GM12878 (cell line): Measurements from ENCODE around the gene M1AP. TPM values are rescaled to one million over a fixed set of nuclear protein-coding genes. Genes with fewer than 3 reads are reported as not detected.

Source experiments
- ATAC-seq: fragments of 200-7000 bp; cut with Tn5 transposase; 3 replicates; pipeline ENCODE4 v1.9.1; 2020; ENCODE audit warnings: mild to moderate bottlenecking, moderate library complexity
- BruUV-seq: library from RNA; stranded (reverse); fragments of 400-500 nt; replicated peaks from 2 replicates; lab custom pipeline; 2021; lab: Mats Ljungman, UMichigan
- CTCF ChIA-PET: fragments of 300-600 bp; sonication (Branson Sonifier 250); formaldehyde crosslinking; extraction: SDS; loops from one replicate; lab custom pipeline; 2021; ENCODE audit warnings: inconsistent platforms; lab: Yijun Ruan, JAX
- POLR2A ChIA-PET: fragments of 350-600 bp; formaldehyde crosslinking; extraction: SDS; loops from one replicate; lab custom pipeline; 2021; ENCODE audit warnings: inconsistent platforms; lab: Charles Lee
- RAD21 ChIA-PET: fragments of 300-600 bp; sonication (Branson Sonifier 250); formaldehyde crosslinking; loops from one replicate; lab custom pipeline; 2023; ENCODE audit warnings: antibody characterized with exemption; ENCODE audit not compliant: unreplicated experiment; lab: Charles Lee
- SMC1A ChIA-PET: fragments of 300-600 bp; sonication (Branson Sonifier 250); formaldehyde crosslinking; loops from one replicate; lab custom pipeline; 2023; ENCODE audit not compliant: unreplicated experiment, uncharacterized antibody; lab: Charles Lee
- DNase-seq: peaks from one replicate; pipeline ENCODE4 v3.0.0-alpha.2; 2011; ENCODE audit warnings: low read depth, low spot score
- FAIRE-seq: peaks from 3 replicates; lab custom pipeline; 2011; peaks lifted over from hg19 to GRCh38; lab: Jason Lieb, UNC
- H2AFZ ChIP-seq: 2 replicates; pipeline ENCODE4 v1.6.0; 2011; ENCODE audit warnings: low read depth, low read length, control low read depth; ENCODE audit not compliant: control insufficient read depth
- H3K27ac ChIP-seq: 2 replicates; pipeline ENCODE4 v1.5.1; 2011; ENCODE audit warnings: control low read depth; ENCODE audit not compliant: control insufficient read depth, insufficient read depth
- H3K27me3 ChIP-seq, 2 experiments: replicated peaks in 1 of 2; 2 replicates each; pipeline versions ENCODE4 v1.6.0 to v1.6.1; 2011; ENCODE audit warnings: low read length in 1 of 2; ENCODE audit not compliant: control insufficient read depth in 2 of 2, insufficient read depth in 2 of 2
- H3K36me3 ChIP-seq, 2 experiments: 2 replicates each; pipeline ENCODE4 v1.5.1; 2011; ENCODE audit warnings: low read length in 1 of 2; ENCODE audit not compliant: control insufficient read depth in 2 of 2, insufficient read depth in 2 of 2
- H3K4me1 ChIP-seq: 2 replicates; pipeline ENCODE4 v1.6.1; 2011; ENCODE audit warnings: mild to moderate bottlenecking, low read length, moderate library complexity, mixed read lengths; ENCODE audit not compliant: control insufficient read depth, insufficient read depth
- H3K4me2 ChIP-seq: 2 replicates; pipeline ENCODE4 v1.6.0; 2011; ENCODE audit warnings: control low read depth; ENCODE audit not compliant: control insufficient read depth, insufficient read depth
- H3K4me3 ChIP-seq: fragments of 200-600 bp; sonication (generic); 2 replicates; pipeline ENCODE4 v1.5.1; 2016
- H3K79me2 ChIP-seq: 2 replicates; pipeline ENCODE4 v1.6.0; 2011; ENCODE audit warnings: low read length; ENCODE audit not compliant: control insufficient read depth, insufficient read depth
- H3K9ac ChIP-seq: 2 replicates; pipeline ENCODE4 v1.8.0; 2011; ENCODE audit warnings: low read length, control low read depth, mixed read lengths; ENCODE audit not compliant: control insufficient read depth, insufficient read depth
- H3K9me3 ChIP-seq: replicated peaks from 3 replicates; pipeline ENCODE4 v1.5.1; 2011; ENCODE audit warnings: mild to moderate bottlenecking, low read length; ENCODE audit not compliant: control insufficient read depth, insufficient read depth
- H4K20me1 ChIP-seq: 2 replicates; pipeline ENCODE4 v1.6.0; 2011; ENCODE audit not compliant: control insufficient read depth, insufficient read depth
- ATF2 ChIP-seq: IDR thresholded peaks from 2 replicates; pipeline ENCODE4 v1.6.1; 2012; ENCODE audit warnings: low read length, inconsistent platforms
- CEBPB ChIP-seq, 2 experiments: fragments of 150-350 bp in 1 of 2; IDR thresholded peaks; 2 replicates each; pipeline ENCODE4 v1.6.1; 2012 to 2014; ENCODE audit warnings: low read depth in 2 of 2, low read length in 2 of 2, borderline replicate concordance in 1 of 2, inconsistent platforms in 1 of 2
- CREB1 ChIP-seq: IDR thresholded peaks from 2 replicates; pipeline ENCODE4 v1.6.1; 2012; ENCODE audit warnings: low read depth, mild to moderate bottlenecking, inconsistent platforms
- GATAD2B ChIP-seq: fragments of 450-650 bp; conservative IDR thresholded peaks from 2 replicates; pipeline ENCODE4 v1.6.1; 2017; ENCODE audit warnings: low read depth, mild to moderate bottlenecking, moderate library complexity
- HSF1 ChIP-seq: fragments of 150-350 bp; IDR thresholded peaks from 2 replicates; pipeline ENCODE4 v1.6.1; 2014; ENCODE audit warnings: mild to moderate bottlenecking, low read depth, low read length
- MTA3 ChIP-seq: IDR thresholded peaks from 2 replicates; pipeline ENCODE4 v1.6.1; 2012; ENCODE audit warnings: low read length, inconsistent platforms, borderline replicate concordance
- NFYA ChIP-seq: IDR thresholded peaks from 2 replicates; pipeline ENCODE4 v1.6.1; 2011; ENCODE audit warnings: low read depth, mild to moderate bottlenecking, low read length, improper control_type of control experiment, borderline replicate concordance
- POLR2A ChIP-seq: IDR thresholded peaks from 2 replicates; pipeline ENCODE4 v1.6.1; 2011; ENCODE audit warnings: low read depth, mild to moderate bottlenecking, low read length
- RB1 ChIP-seq: fragments of 450-650 bp; formaldehyde crosslinking; IDR thresholded peaks from 2 replicates; pipeline ENCODE4 v1.6.1; 2017; ENCODE audit warnings: mild to moderate bottlenecking, borderline replicate concordance
- USF1 ChIP-seq: IDR thresholded peaks from 2 replicates; pipeline ENCODE4 v1.6.1; 2011; ENCODE audit warnings: borderline replicate concordance, low read depth, mild to moderate bottlenecking, moderate library complexity, mixed read lengths, low read length; ENCODE audit not compliant: insufficient read depth; ENCODE audit errors: extremely low read length
- ZNF592 ChIP-seq: fragments of 450-650 bp; IDR thresholded peaks from 2 replicates; pipeline ENCODE4 v1.6.1; 2017; ENCODE audit warnings: mild to moderate bottlenecking, moderate library complexity
- ZNF622 ChIP-seq: fragments of 450-650 bp; IDR thresholded peaks from 2 replicates; pipeline ENCODE4 v1.6.1; 2017; ENCODE audit warnings: mild to moderate bottlenecking, inconsistent platforms
- WGBS: methylation state at CpG from one replicate; pipeline ENCODE4 v1.1.6; 2016; ENCODE audit warnings: low lambda C conversion rate; ENCODE audit not compliant: insufficient replicate concordance, insufficient coverage; ENCODE audit errors: missing lambda C conversion rate; 5-methylcytosine and 5-hydroxymethylcytosine counted together
- in situ Hi-C: fragments of 300-500 bp; cut with MboI; formaldehyde crosslinking; loops from 9 replicates; pipeline ENCODE4 v1.14.3; 2018; ENCODE audit warnings: mixed read lengths
- intact Hi-C: fragments of 100-400 bp; cut with micrococcal nuclease; formaldehyde crosslinking; loops from one replicate; pipeline ENCODE4 v1.14.2; 2022; ENCODE audit not compliant: unreplicated experiment
- polyA plus RNA-seq, 11 experiments: library from polyadenylated mRNA; depleted of rRNA in 4 of 11; unstranded in 6 of 11; stranded (reverse) in 5 of 11; fragments of >200 nt; fragmentation: Nextera tagmentation in 4 of 11; fragmentation: Illumina TruSeq in 1 of 11; extraction: Ambion mirVana in 4 of 11; extraction: Trizol in 1 of 11; gene quantifications; 1 replicate in 1 of 11; 2 replicates in 10 of 11; pipeline versions ENCODE4 v1.2.1 to v1.2.3, GENCODE V29; 2011 to 2016; ENCODE audit warnings: inconsistent platforms in 2 of 11, missing spikeins in 2 of 11, low read depth in 1 of 11
- total RNA-seq, 4 experiments: library from RNA; depleted of rRNA in 3 of 4; stranded (reverse); fragments of >200 nt in 3 of 4; fragmentation: Illumina TruSeq in 1 of 4; extraction: Trizol in 1 of 4; gene quantifications; 2 replicates each; pipeline versions ENCODE4 v1.2.1 to v1.2.3, GENCODE V29; 2013 to 2021

M1AP gene
- total and polyA plus RNA-seq, 10 of the 15 experiments (the other 5 are each of a cell fraction or from before 2014, with no cell fraction given): 0.04 to 0.32 (median 0.16) TPM; not detected in 4

- no peak overlapping the region for H3K4me2 ChIP-seq
- FAIRE-seq: no peak
These were observed 47.5 kb upstream of the M1AP start for GRCh38 chr2:74695663-74696062.

More at GRCh38 chr2:74695663-74696062, 47.5 kb upstream of the M1AP start:
- in situ Hi-C loops: loop anchor here (10.0 kb wide), 1 partner anchor 909 kb away; no protein-coding TSS in a partner anchor
- ChIA-PET SMC1A (no interaction called here), RAD21 (no interaction called here)
- Histone ChIP-seq H3K4me3 (no peak overlapping the region), H2AFZ (no peak overlapping the region), H4K20me1 (no peaks in the 10 kb centered on the region), H3K9me3 (no peaks in the 10 kb centered on the region), H3K27me3 (peaks cover 0 to 2% of the 10 kb centered on the region in 2 experiments; a peak in 1 of 4 replicates), H3K36me3 (no peaks in the 10 kb centered on the region)
- whole genome bisulfite sequencing: 39% methylated on average over 4 of the region's 4 CpGs
- no TSS peak for BruUV-seq
- intact Hi-C loops: loop anchor here (10.0 kb wide), 1 partner anchor 929 kb away; no protein-coding TSS in a partner anchor
- TF ChIP-seq CEBPB (IDR thresholded peaks at IDR 0.05; ENCODE audit: borderline replicate concordance in 1 of 2, low read depth in 2 of 2, low read length in 2 of 2) (no peak), POLR2A (no peak), NFYA (no peak), ATF2 (no peak), USF1 (no peak), CREB1 (no peak), ZNF592 (no peak), GATAD2B (no peak), RB1 (no peak), MTA3 (no peak), ZNF622 (no peak), HSF1 (no peak)
- TF ChIP-seq, all 136 proteins: peak for 0
- Histone ChIP-seq H3K79me2 (no peaks in the 10 kb centered on the region), H3K9ac (no peak overlapping the region), H3K27ac (no peak overlapping the region), H3K4me1 (peaks cover 3% of the 10 kb centered on the region; the same call in 1 of the 2 replicates)
- DNase-seq (no peak), ATAC-seq (no peak)
- ChIA-PET CTCF (no interaction called here), POLR2A (no interaction called here)
